CD14-positive monocyte (primary cell): Measurements from ENCODE around the gene FAM83D. TPM values are rescaled to one million over a fixed set of nuclear protein-coding genes. Genes with fewer than 3 reads are reported as not detected.

Source experiments
- DNase-seq, 3 donors: peaks; one replicate each; pipeline ENCODE4 v3.0.0-alpha.2; 2011 to 2022
- H2AFZ ChIP-seq: 2 replicates; pipeline ENCODE4 v1.6.0; 2012; ENCODE audit warnings: mild to moderate bottlenecking, low read depth, low read length, inconsistent platforms; ENCODE audit not compliant: insufficient read depth, poor library complexity, severe bottlenecking
- H3K27ac ChIP-seq, 2 donors: 1 replicate in 1 of 2; 2 replicates in 1 of 2; pipeline ENCODE4 v1.5.1; 2012 to 2013; ENCODE audit warnings: low read length in 2 of 2, control low read depth in 1 of 2, inconsistent platforms in 1 of 2, low read depth in 1 of 2, mild to moderate bottlenecking in 1 of 2
- H3K27me3 ChIP-seq, 2 donors: one replicate each; pipeline versions ENCODE4 v1.6.0 to v1.6.1; 2011 to 2013; ENCODE audit warnings: low read length in 2 of 2; ENCODE audit not compliant: control insufficient read depth in 2 of 2, insufficient read depth in 2 of 2
- H3K36me3 ChIP-seq, 2 donors: replicated peaks in 1 of 2; 1 replicate in 1 of 2; 2 replicates in 1 of 2; pipeline versions ENCODE4 v1.5.1 to v1.6.1; 2012 to 2013; ENCODE audit warnings: low read length in 2 of 2, control low read depth in 1 of 2, inconsistent platforms in 1 of 2, mild to moderate bottlenecking in 1 of 2; ENCODE audit not compliant: insufficient read depth in 2 of 2, control insufficient read depth in 1 of 2
- H3K4me1 ChIP-seq, 2 donors: 1 replicate in 1 of 2; 2 replicates in 1 of 2; pipeline versions ENCODE4 v1.5.1 to v1.6.1; 2012 to 2013; ENCODE audit warnings: low read length in 2 of 2, control low read depth in 1 of 2, inconsistent platforms in 1 of 2, mild to moderate bottlenecking in 1 of 2, moderate library complexity in 1 of 2; ENCODE audit not compliant: insufficient read depth in 2 of 2, control insufficient read depth in 1 of 2
- H3K4me2 ChIP-seq: replicated peaks from 2 replicates; pipeline ENCODE3; 2012; ENCODE audit warnings: low read length, moderate library complexity, mild to moderate bottlenecking; ENCODE audit not compliant: poor library complexity, severe bottlenecking; ENCODE audit errors: extremely low read depth
- H3K4me3 ChIP-seq, 3 experiments: fragments of 200-600 bp in 1 of 3; sonication (generic) in 1 of 3; replicated peaks in 1 of 3; 1 replicate in 2 of 3; 2 replicates in 1 of 3; pipeline ENCODE4 v1.5.1; 2011 to 2013; ENCODE audit warnings: low read length in 3 of 3, mild to moderate bottlenecking in 3 of 3, control low read depth in 2 of 3, low read depth in 2 of 3, inconsistent platforms in 1 of 3, moderate library complexity in 1 of 3
- H3K79me2 ChIP-seq: 2 replicates; pipeline ENCODE4 v1.6.0; 2012; ENCODE audit warnings: mild to moderate bottlenecking, control low read depth, inconsistent platforms, low read length, moderate library complexity; ENCODE audit not compliant: insufficient read depth
- H3K9ac ChIP-seq: 2 replicates; pipeline ENCODE4 v1.6.0; 2017; ENCODE audit warnings: low read length, mild to moderate bottlenecking; ENCODE audit not compliant: insufficient read depth, poor library complexity, severe bottlenecking
- H3K9me3 ChIP-seq, 2 donors: replicated peaks in 1 of 2; 1 replicate in 1 of 2; 2 replicates in 1 of 2; pipeline versions ENCODE4 v1.5.1 to v1.6.1; 2012 to 2013; ENCODE audit warnings: low read length in 2 of 2, control low read depth in 1 of 2; ENCODE audit not compliant: control insufficient read depth in 1 of 2, insufficient read depth in 1 of 2
- H4K20me1 ChIP-seq: 2 replicates; pipeline ENCODE4 v1.6.0; 2012; ENCODE audit warnings: mild to moderate bottlenecking, low read length, control low read depth, moderate library complexity; ENCODE audit not compliant: insufficient read depth
- H3K27ac Mint-ChIP-seq, 7 donors: one replicate each; pipeline ENCODE4 v1.8.0; 2020; ENCODE audit warnings: mild to moderate bottlenecking in 7 of 7, mixed read lengths in 7 of 7, moderate library complexity in 6 of 7, inconsistent platforms in 2 of 7
- H3K27me3 Mint-ChIP-seq, 3 donors: one replicate each; pipeline ENCODE4 v1.8.0; 2021 to 2022; ENCODE audit warnings: low read depth in 3 of 3, mild to moderate bottlenecking in 3 of 3, mixed read lengths in 3 of 3, moderate library complexity in 3 of 3, inconsistent platforms in 1 of 3
- H3K36me3 Mint-ChIP-seq, 2 donors: one replicate each; pipeline ENCODE4 v1.8.0; 2020; ENCODE audit warnings: mixed read lengths in 2 of 2, inconsistent platforms in 1 of 2, mild to moderate bottlenecking in 1 of 2
- H3K4me1 Mint-ChIP-seq: one replicate; pipeline ENCODE4 v1.8.0; 2020; ENCODE audit warnings: mild to moderate bottlenecking, mixed read lengths
- H3K4me3 Mint-ChIP-seq, 2 donors: one replicate each; pipeline ENCODE4 v1.8.0; 2020; ENCODE audit warnings: mild to moderate bottlenecking in 2 of 2, mixed read lengths in 2 of 2, moderate library complexity in 1 of 2
- H3K9me3 Mint-ChIP-seq, 7 donors: one replicate each; pipeline ENCODE4 v1.8.0; 2020 to 2022; ENCODE audit warnings: mixed read lengths in 7 of 7, mild to moderate bottlenecking in 6 of 7, moderate library complexity in 6 of 7, inconsistent platforms in 2 of 7
- WGBS: methylation state at CpG from one replicate; pipeline ENCODE4 v1.1.5; 2013; ENCODE audit warnings: missing lambda C conversion rate; ENCODE audit not compliant: insufficient coverage; 5-methylcytosine and 5-hydroxymethylcytosine counted together
- intact Hi-C, 2 donors: fragments of 100-400 bp; cut with micrococcal nuclease; formaldehyde crosslinking; loops; one replicate each; pipeline versions ENCODE4 v1.15.0 to v1.15.1; 2023
- polyA plus RNA-seq, 3 donors: library from polyadenylated mRNA; depleted of rRNA in 1 of 3; unstranded in 2 of 3; stranded (reverse) in 1 of 3; fragments of 300-500 nt in 2 of 3; fragments of >200 nt in 1 of 3; fragmentation: Illumina TruSeq in 2 of 3; gene quantifications; 1 replicate in 2 of 3; 2 replicates in 1 of 3; pipeline ENCODE4 v1.2.3, GENCODE V29; 2012 to 2021
- TF ChIP-seq, protein P1 (sequence below): fragments of 200-600 bp; IDR thresholded peaks from one replicate; pipeline ENCODE4 v1.8.0; 2022; ENCODE audit warnings: antibody characterized with exemption, mild to moderate bottlenecking

FAM83D gene
- polyA plus RNA-seq, 3 donors = 0.09 to 0.15 TPM; not detected in 1

DNA sequence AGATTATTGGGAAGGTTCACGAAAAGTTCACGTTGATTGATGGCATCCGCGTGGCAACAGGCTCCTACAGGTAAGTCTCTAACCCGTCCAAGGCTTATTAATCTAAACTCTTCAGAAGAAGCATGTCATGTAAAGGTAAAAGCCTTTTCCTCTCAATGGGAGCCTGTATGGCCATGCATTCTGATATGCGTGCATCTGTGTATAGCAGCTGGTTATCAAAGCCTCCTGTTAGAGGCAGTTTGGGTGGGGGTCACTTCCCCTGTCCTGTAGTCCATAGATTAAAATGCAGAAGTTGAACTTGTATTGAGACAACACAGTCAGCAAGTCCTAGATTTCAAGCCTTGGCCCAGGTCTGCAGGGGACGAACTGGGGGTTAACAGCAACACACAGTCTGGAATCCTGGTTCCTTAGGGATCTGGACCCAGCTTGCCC, 21.7 kb downstream of the FAM83D start:
- H3K79me2 ChIP-seq = peaks cover 13% of the 10 kb centered on the region
- TF ChIP-seq, protein P1, sequence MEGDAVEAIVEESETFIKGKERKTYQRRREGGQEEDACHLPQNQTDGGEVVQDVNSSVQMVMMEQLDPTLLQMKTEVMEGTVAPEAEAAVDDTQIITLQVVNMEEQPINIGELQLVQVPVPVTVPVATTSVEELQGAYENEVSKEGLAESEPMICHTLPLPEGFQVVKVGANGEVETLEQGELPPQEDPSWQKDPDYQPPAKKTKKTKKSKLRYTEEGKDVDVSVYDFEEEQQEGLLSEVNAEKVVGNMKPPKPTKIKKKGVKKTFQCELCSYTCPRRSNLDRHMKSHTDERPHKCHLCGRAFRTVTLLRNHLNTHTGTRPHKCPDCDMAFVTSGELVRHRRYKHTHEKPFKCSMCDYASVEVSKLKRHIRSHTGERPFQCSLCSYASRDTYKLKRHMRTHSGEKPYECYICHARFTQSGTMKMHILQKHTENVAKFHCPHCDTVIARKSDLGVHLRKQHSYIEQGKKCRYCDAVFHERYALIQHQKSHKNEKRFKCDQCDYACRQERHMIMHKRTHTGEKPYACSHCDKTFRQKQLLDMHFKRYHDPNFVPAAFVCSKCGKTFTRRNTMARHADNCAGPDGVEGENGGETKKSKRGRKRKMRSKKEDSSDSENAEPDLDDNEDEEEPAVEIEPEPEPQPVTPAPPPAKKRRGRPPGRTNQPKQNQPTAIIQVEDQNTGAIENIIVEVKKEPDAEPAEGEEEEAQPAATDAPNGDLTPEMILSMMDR = no peak
- no peak overlapping the region for H3K9ac ChIP-seq
- Mint-ChIP-seq H3K9me3 (no peaks in the 10 kb centered on the region), H3K27ac (peak overlapping the region in 1 of 7 donors; percentile 14), H3K27me3 (no peaks in the 10 kb centered on the region), H3K4me3 (no peak overlapping the region), H3K36me3 (peaks cover 63 to 81% of the 10 kb centered on the region in 2 donors), H3K4me1 (no peaks in the 10 kb centered on the region)
- no peak for DNase-seq
- no peaks in the 10 kb centered on the region for H3K27me3 ChIP-seq
- H3K4me1 ChIP-seq = no peaks in the 10 kb centered on the region
- H3K36me3 ChIP-seq = peaks cover 60 to 95% of the 10 kb centered on the region in 2 donors
- 89% methylated on average over 2 of the region's 7 CpGs for WGBS
- no peak overlapping the region for H3K4me2 ChIP-seq
- H2AFZ ChIP-seq = no peak overlapping the region
- no peak overlapping the region for H3K27ac ChIP-seq
- H4K20me1 ChIP-seq = no peaks in the 10 kb centered on the region
- H3K9me3 ChIP-seq = no peaks in the 10 kb centered on the region
- intact Hi-C loops = no loop called here
- no peak overlapping the region for H3K4me3 ChIP-seq

DNA sequence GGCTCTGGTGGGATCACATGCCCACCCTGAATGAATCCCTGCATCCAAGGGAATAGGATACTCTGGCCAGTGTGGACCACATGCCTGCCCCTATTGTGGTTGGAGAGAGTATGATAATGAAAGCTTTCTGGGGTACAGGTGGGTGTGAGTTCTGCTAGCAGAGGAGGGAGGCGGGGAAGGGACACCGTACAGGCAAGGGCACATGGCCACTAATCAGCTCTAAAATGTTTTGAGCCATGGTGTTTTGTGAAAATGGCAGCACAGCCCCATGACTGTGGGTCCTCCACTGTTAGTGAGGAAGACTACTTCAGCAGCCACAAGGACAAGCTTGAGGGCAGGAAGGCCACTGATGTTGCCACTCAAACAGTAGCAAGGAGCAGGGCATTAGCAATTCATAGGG, 24.0 kb downstream of the FAM83D start:
- H3K27ac Mint-ChIP-seq = peak overlapping the region in 1 of 7 donors; percentile 32
- no peaks in the 10 kb centered on the region for H3K9me3 ChIP-seq
- H2AFZ ChIP-seq = no peak overlapping the region
- H3K4me1 Mint-ChIP-seq = no peaks in the 10 kb centered on the region
- H3K4me3 Mint-ChIP-seq = no peak overlapping the region
- H3K27me3 ChIP-seq = no peaks in the 10 kb centered on the region
- peaks cover 60 to 92% of the 10 kb centered on the region in 2 donors for H3K36me3 ChIP-seq
- DNase-seq = no peak
- intact Hi-C loops = no loop called here
- H3K79me2 ChIP-seq = peaks cover 13% of the 10 kb centered on the region
- TF ChIP-seq, protein P1 = no peak
- no peaks in the 10 kb centered on the region for H4K20me1 ChIP-seq
- H3K27me3 Mint-ChIP-seq = no peaks in the 10 kb centered on the region
- peaks cover 71 to 73% of the 10 kb centered on the region in 2 donors for H3K36me3 Mint-ChIP-seq
- H3K4me1 ChIP-seq = no peaks in the 10 kb centered on the region
- 100% methylated on average over 2 of the region's 2 CpGs for WGBS
- no peaks in the 10 kb centered on the region for H3K9me3 Mint-ChIP-seq
- H3K27ac ChIP-seq = no peak overlapping the region
- H3K9ac ChIP-seq = no peak overlapping the region
- H3K4me2 ChIP-seq = no peak overlapping the region
- H3K4me3 ChIP-seq = no peak overlapping the region
